ENCODE data around the gene CCDC106. TPM values are rescaled to one million over a fixed set of nuclear protein-coding genes. Genes with fewer than 3 reads are reported as not detected.

The CCDC106 gene
- total RNA-seq, 1 experiment from 2014 or later, result 19.9 TPM

DNA sequence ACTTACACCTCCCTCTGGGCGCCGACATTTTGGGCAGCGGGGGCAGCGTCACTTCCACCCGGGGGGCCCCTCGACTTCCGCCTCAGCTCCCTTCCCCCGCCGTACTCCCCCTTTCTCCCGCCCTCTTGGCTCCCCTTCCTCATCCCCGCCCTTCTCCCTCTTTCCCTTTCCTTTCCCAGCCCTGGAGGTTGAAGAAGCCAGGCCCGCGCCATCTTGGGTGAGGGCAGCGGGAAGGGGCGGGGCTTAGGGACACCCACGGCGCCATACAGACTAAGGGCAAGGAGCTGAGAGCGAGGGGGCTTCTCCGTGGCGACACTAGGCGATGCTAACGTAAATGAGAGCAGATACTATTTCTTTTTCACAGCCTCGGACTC, 48.6 kb upstream of the CCDC106 start, which contains the start of gene FIZ1:
FIZ1 (minus strand) TSS at position 50 of the 374 bp plus-strand sequence. CDS start 1,652 bp downstream, outside the sequence.
- H2AFZ ChIP-seq (ENCODE audit: low read length), result no peak within 1 kb of the TSS
- H3K9me3 ChIP-seq (ENCODE audit: control insufficient read depth, low read depth, low read length), result no peaks in the 10 kb centered on the region
- peaks cover 25 to 36% of the 10 kb centered on the region in 2 experiments for H3K4me1 Mint-ChIP-seq
- peak within 1 kb of the TSS; percentile 93 for H2BK12ac ChIP-seq (ENCODE audit: insufficient read length, low read depth, low read length)
- no peaks in the 10 kb centered on the region for H3K27me3 ChIP-seq (ENCODE audit: insufficient read depth, low read length)
- H2BK5ac ChIP-seq (ENCODE audit: insufficient read length, low read length), result peak within 1 kb of the TSS; percentile 98
- H3K4me2 ChIP-seq (ENCODE audit: insufficient read depth, insufficient read length, low read length), result peak within 1 kb of the TSS; percentile 51
- TF ChIP-seq, protein P1, sequence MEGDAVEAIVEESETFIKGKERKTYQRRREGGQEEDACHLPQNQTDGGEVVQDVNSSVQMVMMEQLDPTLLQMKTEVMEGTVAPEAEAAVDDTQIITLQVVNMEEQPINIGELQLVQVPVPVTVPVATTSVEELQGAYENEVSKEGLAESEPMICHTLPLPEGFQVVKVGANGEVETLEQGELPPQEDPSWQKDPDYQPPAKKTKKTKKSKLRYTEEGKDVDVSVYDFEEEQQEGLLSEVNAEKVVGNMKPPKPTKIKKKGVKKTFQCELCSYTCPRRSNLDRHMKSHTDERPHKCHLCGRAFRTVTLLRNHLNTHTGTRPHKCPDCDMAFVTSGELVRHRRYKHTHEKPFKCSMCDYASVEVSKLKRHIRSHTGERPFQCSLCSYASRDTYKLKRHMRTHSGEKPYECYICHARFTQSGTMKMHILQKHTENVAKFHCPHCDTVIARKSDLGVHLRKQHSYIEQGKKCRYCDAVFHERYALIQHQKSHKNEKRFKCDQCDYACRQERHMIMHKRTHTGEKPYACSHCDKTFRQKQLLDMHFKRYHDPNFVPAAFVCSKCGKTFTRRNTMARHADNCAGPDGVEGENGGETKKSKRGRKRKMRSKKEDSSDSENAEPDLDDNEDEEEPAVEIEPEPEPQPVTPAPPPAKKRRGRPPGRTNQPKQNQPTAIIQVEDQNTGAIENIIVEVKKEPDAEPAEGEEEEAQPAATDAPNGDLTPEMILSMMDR (conservative IDR thresholded peaks at IDR 0.05), result no peak
- H2BK120ac ChIP-seq (ENCODE audit: low read depth, low read length, poor library complexity, severe bottlenecking), result peak within 1 kb of the TSS; percentile 98
- H3K9me3 Mint-ChIP-seq, result peaks cover 2 to 4% of the 10 kb centered on the region in 2 experiments; a peak in 2 of 5 replicates
- peak within 1 kb of the TSS; percentile 95 to 96 for H3K4me3 Mint-ChIP-seq
- H3K18ac ChIP-seq (ENCODE audit: insufficient read length, low read depth, low read length), result peak within 1 kb of the TSS; percentile 100
- peak within 1 kb of the TSS; percentile 86 for H4K8ac ChIP-seq (replicated peaks; ENCODE audit: insufficient read length, low read depth, low read length)
- H3K27ac Mint-ChIP-seq, result peak within 1 kb of the TSS; percentile 100
- no peaks in the 10 kb centered on the region for H4K20me1 ChIP-seq (ENCODE audit: control insufficient read depth, insufficient read depth, insufficient read length)
- peak within 1 kb of the TSS; percentile 94 for H3T11ph ChIP-seq (ENCODE audit: low read length)
- peak; percentile 98 for DNase-seq
- H3K79me1 ChIP-seq (ENCODE audit: insufficient read depth, low read depth, low read length, poor library complexity, severe bottlenecking), result no peaks in the 10 kb centered on the region
- H2BK20ac ChIP-seq (ENCODE audit: low read depth, low read length, poor library complexity, severe bottlenecking), result no peak within 1 kb of the TSS
- H3K14ac ChIP-seq (ENCODE audit: insufficient read depth, low read length), result peak within 1 kb of the TSS; percentile 100
- no peak within 1 kb of the TSS for H2AK5ac ChIP-seq (ENCODE audit: insufficient read length, low read length)
- peaks cover 25 to 32% (median 29%) of the 10 kb centered on the region in 3 experiments; a peak in 6 of 7 replicates for H3K36me3 Mint-ChIP-seq (ENCODE audit: insufficient read depth in 1 of 3, low read depth in 3 of 3)
- peak within 1 kb of the TSS; percentile 95 for H3K27ac ChIP-seq (ENCODE audit: insufficient read length, low read depth, low read length)
- peak within 1 kb of the TSS; percentile 98 for H4K5ac ChIP-seq (ENCODE audit: insufficient read length, low read depth, low read length)
- no peak within 1 kb of the TSS; the same call in 1 of the 2 replicates for H3K4ac ChIP-seq (ENCODE audit: low read depth, low read length)
- H3K23ac ChIP-seq (ENCODE audit: insufficient read length, low read depth, low read length), result no peak within 1 kb of the TSS
- no peaks in the 10 kb centered on the region for H3K79me2 ChIP-seq (ENCODE audit: insufficient read depth, low read length)
- no CpG with 5 or more reads among the region's 23 CpGs for WGBS (ENCODE audit: extremely low coverage, insufficient read length, low lambda C conversion rate)
- H3K9ac ChIP-seq (ENCODE audit: extremely low read depth, insufficient read length, low read length), result peak within 1 kb of the TSS; percentile 98
- no peaks in the 10 kb centered on the region for H3K27me3 Mint-ChIP-seq (ENCODE audit: low read depth)
- no peak within 1 kb of the TSS for H2BK15ac ChIP-seq (ENCODE audit: low read depth, low read length)
- peak within 1 kb of the TSS; percentile 90 for H3K56ac ChIP-seq (ENCODE audit: insufficient read length, low read depth, low read length)
- H4K91ac ChIP-seq (ENCODE audit: insufficient read length, low read depth, low read length), result no peak within 1 kb of the TSS
- no peaks in the 10 kb centered on the region for H3K23me2 ChIP-seq (ENCODE audit: insufficient read length, low read depth, low read length, poor library complexity, severe bottlenecking)
- H3K4me1 ChIP-seq (ENCODE audit: insufficient read depth, low read length), result peaks cover 2% of the 10 kb centered on the region; the same call in 1 of the 2 replicates

Data from H9 (cell line).